Right lobe of liver (tissue), 6 donors: ENCODE measurements around the gene KIF11. TPM values are rescaled to one million over a fixed set of nuclear protein-coding genes. Genes with fewer than 3 reads are reported as not detected.

ENCODE experiments used
- ATAC-seq, 4 donors: fragments of 200-7000 bp; cut with Tn5 transposase; one replicate each; pipeline ENCODE4 v1.9.1; 2020; ENCODE audit warnings: mild to moderate bottlenecking in 4 of 4, moderate library complexity in 4 of 4
- DNase-seq, 3 donors: peaks; one replicate each; pipeline ENCODE4 v3.0.0-alpha.2; 2020
- H3K27ac ChIP-seq, 3 donors: fragments of 200-600 bp; one replicate each; pipeline ENCODE4 v1.8.0; 2022
- H3K27me3 ChIP-seq, 2 donors: fragments of 200-600 bp; one replicate each; pipeline ENCODE4 v1.8.0; 2022
- H3K36me3 ChIP-seq, 4 donors: fragments of 200-600 bp; sonication (generic) in 1 of 4; one replicate each; pipeline versions ENCODE4 v1.5.1 to v1.8.0; 2017 to 2022; ENCODE audit warnings: control low read depth in 1 of 4
- H3K4me1 ChIP-seq, 4 donors: fragments of 200-600 bp; sonication (generic) in 1 of 4; one replicate each; pipeline versions ENCODE4 v1.5.1 to v1.8.0; 2017 to 2022; ENCODE audit warnings: control low read depth in 1 of 4
- H3K4me3 ChIP-seq, 3 donors: fragments of 200-600 bp; one replicate each; pipeline ENCODE4 v1.8.0; 2022
- H3K9me3 ChIP-seq, 4 donors: fragments of 200-600 bp; sonication (generic) in 1 of 4; one replicate each; pipeline versions ENCODE4 v1.5.1 to v1.8.0; 2017 to 2022; ENCODE audit warnings: control low read depth in 1 of 4
- CTCF ChIP-seq, 4 donors: fragments of 200-600 bp in 3 of 4; fragments of 450-650 bp in 1 of 4; IDR thresholded peaks; one replicate each; pipeline versions ENCODE4 v1.5.1 to v1.8.0; 2016 to 2022; ENCODE audit warnings: antibody characterized with exemption in 4 of 4, mild to moderate bottlenecking in 2 of 4
- POLR2A ChIP-seq: fragments of 450-650 bp; IDR thresholded peaks from one replicate; pipeline ENCODE4 v1.6.1; 2017; ENCODE audit warnings: antibody characterized with exemption, mild to moderate bottlenecking
- WGBS: methylation state at CpG from one replicate; pipeline ENCODE4 v1.1.6; 2018; ENCODE audit warnings: low coverage, low lambda C conversion rate; ENCODE audit not compliant: insufficient coverage; ENCODE audit errors: missing lambda C conversion rate; 5-methylcytosine and 5-hydroxymethylcytosine counted together
- intact Hi-C, 2 donors: fragments of 100-400 bp; cut with DNase I; formaldehyde crosslinking; loops; one replicate each; pipeline versions ENCODE4 v1.11.2 to v1.14.1; 2022
- total RNA-seq, 6 experiments: library from RNA; depleted of rRNA in 2 of 6; stranded (reverse); fragments of >200 nt in 2 of 6; fragmentation: NEBNext Ultra II Directional in 3 of 6; extraction: Animal tissue kit (Norgen Biotek cat#: 25700) in 3 of 6; gene quantifications; one replicate each; pipeline versions ENCODE4 v1.1.0 to v1.2.4, GENCODE V29; 2016 to 2023
- donor health status: DM: no; HTN: yes; CAD: no.
- donor health status: DM: no; HTN: no; CAD: no.
- donor health status: DM: no; HTN: no; CAD: no.
- donor health status: DM: no; HTN: yes; CAD: no.
- donor health status: DM: no; HTN: yes; CAD: no.

The KIF11 gene
- total RNA-seq, 6 experiments from 2014 or later = 0.35 to 1.4 (median 0.83) TPM

GRCh38 chr10:92550924-92551323 lies 42.0 kb upstream of the KIF11 start:
- ATAC-seq (no peak), DNase-seq (no peak)
- no peaks in the 10 kb centered on the region for H3K4me1 ChIP-seq
- intact Hi-C loops = no loop called here
- no peaks in the 10 kb centered on the region for H3K27me3 ChIP-seq
- TF ChIP-seq CTCF (IDR thresholded peaks at IDR 0.05) = no peak
- no peak for TF ChIP-seq POLR2A
- no peak overlapping the region for H3K4me3 ChIP-seq
- H3K27ac ChIP-seq = no peak overlapping the region
- WGBS = 48% methylated on average over 2 of the region's 2 CpGs
- no peaks in the 10 kb centered on the region for H3K9me3 ChIP-seq
- peaks cover 0 to 7% (median 1%) of the 10 kb centered on the region in 4 donors for H3K36me3 ChIP-seq

- DNase-seq (no peak), ATAC-seq (no peak)
- Histone ChIP-seq H3K9me3 (no peaks in the 10 kb centered on the region), H3K27ac (no peak overlapping the region), H3K36me3 (peaks cover 0 to 7% (median 1%) of the 10 kb centered on the region in 4 donors), H3K4me1 (no peaks in the 10 kb centered on the region), H3K4me3 (no peak overlapping the region), H3K27me3 (no peaks in the 10 kb centered on the region)
- intact Hi-C loops = no loop called here
- TF ChIP-seq CTCF (IDR thresholded peaks at IDR 0.05) = peak in 1 of 4 donors; percentile 14
- TF ChIP-seq POLR2A = no peak
- WGBS = 94% methylated on average over 5 of the region's 5 CpGs
These were observed 40.6 kb upstream of the KIF11 start for GRCh38 chr10:92552310-92552709.

- Histone ChIP-seq H3K27me3 (no peaks in the 10 kb centered on the region), H3K4me1 (no peaks in the 10 kb centered on the region), H3K4me3 (no peak overlapping the region), H3K27ac (no peak overlapping the region), H3K9me3 (no peaks in the 10 kb centered on the region), H3K36me3 (peaks cover 0 to 12% (median 1%) of the 10 kb centered on the region in 4 donors)
- DNase-seq = no peak
- WGBS = 92% methylated on average over 2 of the region's 2 CpGs
- no peak for ATAC-seq
- intact Hi-C loops = no loop called here
- no peak for TF ChIP-seq CTCF (IDR thresholded peaks at IDR 0.05)
- no peak for TF ChIP-seq POLR2A
These were observed 39.0 kb upstream of the KIF11 start for GRCh38 chr10:92553959-92554358.

GRCh38 chr10:92559046-92559445 lies 33.9 kb upstream of the KIF11 start:
- ATAC-seq (no peak), DNase-seq (no peak)
- Histone ChIP-seq H3K9me3 (no peaks in the 10 kb centered on the region), H3K36me3 (peaks cover 0 to 8% (median 5%) of the 10 kb centered on the region in 4 donors), H3K4me3 (no peak overlapping the region), H3K4me1 (no peaks in the 10 kb centered on the region), H3K27ac (no peak overlapping the region), H3K27me3 (no peaks in the 10 kb centered on the region)
- no peak for TF ChIP-seq POLR2A
- TF ChIP-seq CTCF (IDR thresholded peaks at IDR 0.05) = no peak
- intact Hi-C loops = no loop called here
- 98% methylated on average over 4 of the region's 4 CpGs for WGBS

- no peaks in the 10 kb centered on the region for H3K9me3 ChIP-seq
- no peak overlapping the region for H3K4me3 ChIP-seq
- DNase-seq (no peak), ATAC-seq (no peak)
- no peak overlapping the region for H3K27ac ChIP-seq
- peaks cover 0 to 8% (median 5%) of the 10 kb centered on the region in 4 donors for H3K36me3 ChIP-seq
- TF ChIP-seq POLR2A (no peak), CTCF (IDR thresholded peaks at IDR 0.05) (no peak)
- intact Hi-C loops = no loop called here
- H3K4me1 ChIP-seq = no peaks in the 10 kb centered on the region
- no peaks in the 10 kb centered on the region for H3K27me3 ChIP-seq
These were observed 30.5 kb upstream of the KIF11 start for GRCh38 chr10:92562424-92562823.
